ENCODE measurements around the gene ZNF710. TPM values are rescaled to one million over a fixed set of nuclear protein-coding genes. Genes with fewer than 3 reads are reported as not detected.

Gene ZNF710
- polyA plus RNA-seq, 2 donors, result 21.1 to 62.1 TPM

DNA sequence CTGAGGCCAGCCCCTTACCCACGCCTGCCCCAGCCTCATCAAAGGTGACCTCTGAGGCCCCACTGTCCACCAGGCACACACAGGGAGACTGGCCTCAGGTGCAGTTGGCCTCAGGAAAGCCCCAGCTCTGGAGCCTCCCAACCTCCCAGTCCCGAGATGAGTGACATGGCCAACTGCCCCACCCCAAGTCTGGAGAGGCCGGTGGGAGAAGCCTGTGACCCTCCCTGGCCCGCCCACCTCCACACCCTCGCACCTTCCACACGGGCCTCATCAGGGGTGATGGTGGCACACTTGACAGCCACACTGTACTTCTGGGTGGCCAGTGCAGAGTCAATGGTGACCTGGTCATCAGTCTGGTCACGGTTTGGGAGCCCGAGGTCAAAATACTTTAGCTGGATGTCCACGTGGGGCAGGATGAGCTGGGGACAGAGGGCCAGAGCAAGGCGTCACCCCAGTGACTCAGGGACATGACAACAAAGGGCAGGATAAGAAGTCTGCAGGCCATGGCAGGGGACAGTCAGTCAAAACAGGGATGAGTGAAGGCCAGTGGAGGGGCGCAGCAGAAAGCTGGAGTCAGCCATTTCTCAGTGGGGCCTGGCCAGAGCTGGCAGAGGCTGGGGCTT is 89.2 kb downstream of the ZNF710 start:
- Histone ChIP-seq H3K9me3 (ENCODE audit: control insufficient read depth in 2 of 2, insufficient read depth in 1 of 2, low read depth in 1 of 2, low read length in 1 of 2) (no peaks in the 10 kb centered on the region), H3K27ac (ENCODE audit: low read depth in 2 of 2, low read length in 1 of 2) (no peak overlapping the region), H3K27me3 (ENCODE audit: control insufficient read depth in 1 of 2, insufficient read depth in 2 of 2, low read length in 2 of 2) (no peaks in the 10 kb centered on the region), H3K36me3 (ENCODE audit: control insufficient read depth in 2 of 2, insufficient read depth in 2 of 2, low read length in 1 of 2) (peaks cover 12 to 44% of the 10 kb centered on the region in 2 donors), H3K4me1 (ENCODE audit: control insufficient read depth in 2 of 2, insufficient read depth in 2 of 2, low read length in 1 of 2) (peaks cover under 1 to 3% of the 10 kb centered on the region in 2 donors), H3K4me3 (ENCODE audit: low read depth in 1 of 2, low read length in 2 of 2) (no peak overlapping the region)
- WGBS, 2 donors, result 86 to 87% methylated on average over 11 of the region's 11 CpGs

DNA sequence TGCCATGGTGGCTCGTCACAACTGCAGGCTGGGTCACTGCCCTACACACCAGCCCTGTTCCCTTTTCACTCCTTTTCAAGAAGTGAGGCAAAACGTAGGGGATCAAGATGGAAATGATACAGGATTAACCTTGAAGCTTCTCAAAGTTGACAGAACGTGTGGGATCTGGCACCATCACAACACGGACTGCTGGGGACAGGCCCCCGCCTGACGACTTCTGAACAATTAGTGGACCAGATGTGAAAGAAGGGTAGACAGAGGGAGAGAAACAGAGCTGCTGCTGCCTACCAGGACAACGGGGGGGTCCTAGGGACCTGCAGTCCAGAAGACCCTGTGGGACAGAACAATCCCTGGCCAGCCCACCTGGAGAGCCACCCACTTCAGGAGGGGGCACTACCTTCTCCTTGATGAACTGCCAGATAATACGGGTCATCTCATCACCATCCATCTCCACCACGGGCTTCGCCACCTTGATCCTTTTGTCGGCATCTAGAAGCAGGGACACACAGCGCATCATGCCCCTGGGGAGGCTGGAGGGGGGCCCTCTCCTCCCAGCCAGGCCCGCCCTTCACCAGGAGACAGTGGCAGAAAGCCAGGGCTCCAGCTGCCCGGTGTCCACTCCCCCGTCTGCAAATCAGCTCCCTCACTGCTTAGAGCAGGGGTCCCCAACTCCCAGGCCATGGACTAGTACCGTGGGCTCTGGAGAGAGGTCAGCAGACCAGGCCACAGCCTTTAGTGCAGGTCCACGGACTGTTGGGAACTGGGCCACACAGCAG is 90.2 kb downstream of the ZNF710 start:
- peak overlapping the region in 1 of 2 donors; percentile 15 for H3K27ac ChIP-seq (ENCODE audit: low read depth in 2 of 2, low read length in 1 of 2)
- H3K27me3 ChIP-seq (ENCODE audit: control insufficient read depth in 1 of 2, insufficient read depth in 2 of 2, low read length in 2 of 2), result no peaks in the 10 kb centered on the region
- H3K4me1 ChIP-seq (ENCODE audit: control insufficient read depth in 2 of 2, insufficient read depth in 2 of 2, low read length in 1 of 2), result peaks cover 3% of the 10 kb centered on the region in 2 donors
- no peak overlapping the region for H3K4me3 ChIP-seq (ENCODE audit: low read depth in 1 of 2, low read length in 2 of 2)
- 84 to 85% methylated on average over 17 of the region's 17 CpGs for WGBS, 2 donors
- H3K9me3 ChIP-seq (ENCODE audit: control insufficient read depth in 2 of 2, insufficient read depth in 1 of 2, low read depth in 1 of 2, low read length in 1 of 2), result no peaks in the 10 kb centered on the region
- peaks cover 12 to 41% of the 10 kb centered on the region in 2 donors for H3K36me3 ChIP-seq (ENCODE audit: control insufficient read depth in 2 of 2, insufficient read depth in 2 of 2, low read length in 1 of 2)

DNA sequence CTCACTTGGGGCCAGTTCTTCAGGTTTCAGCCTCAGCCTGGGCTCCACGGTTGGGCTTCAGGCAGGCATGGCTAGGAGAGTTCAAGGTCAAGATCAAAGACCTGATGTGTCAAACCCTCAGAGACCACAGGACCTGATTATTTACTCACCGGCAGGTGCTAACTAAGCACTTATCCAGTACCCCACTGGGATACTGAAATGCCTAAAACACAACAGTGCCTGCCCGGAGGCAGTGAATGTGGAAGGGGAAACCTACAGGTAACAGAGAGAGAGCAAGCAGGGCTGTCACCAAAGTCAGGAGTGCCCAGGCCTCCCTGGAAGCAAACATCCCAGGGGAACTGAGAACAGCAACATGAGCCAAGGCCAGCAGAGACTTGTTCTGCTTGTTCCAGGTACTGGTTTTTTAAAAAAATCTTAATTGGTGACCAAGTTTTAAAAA is 94.4 kb downstream of the ZNF710 start:
- Histone ChIP-seq H3K4me3 (ENCODE audit: low read depth in 1 of 2, low read length in 2 of 2) (no peak overlapping the region), H3K9me3 (ENCODE audit: control insufficient read depth in 2 of 2, insufficient read depth in 1 of 2, low read depth in 1 of 2, low read length in 1 of 2) (no peaks in the 10 kb centered on the region), H3K36me3 (ENCODE audit: control insufficient read depth in 2 of 2, insufficient read depth in 2 of 2, low read length in 1 of 2) (peaks cover 0 to 12% of the 10 kb centered on the region in 2 donors), H3K27me3 (ENCODE audit: control insufficient read depth in 1 of 2, insufficient read depth in 2 of 2, low read length in 2 of 2) (no peaks in the 10 kb centered on the region), H3K27ac (ENCODE audit: low read depth in 2 of 2, low read length in 1 of 2) (peak overlapping the region; percentile 54 to 79), H3K4me1 (ENCODE audit: control insufficient read depth in 2 of 2, insufficient read depth in 2 of 2, low read length in 1 of 2) (peaks cover 3 to 13% of the 10 kb centered on the region in 2 donors)
- 23 to 30% methylated on average over 3 of the region's 3 CpGs for WGBS, 2 donors

DNA sequence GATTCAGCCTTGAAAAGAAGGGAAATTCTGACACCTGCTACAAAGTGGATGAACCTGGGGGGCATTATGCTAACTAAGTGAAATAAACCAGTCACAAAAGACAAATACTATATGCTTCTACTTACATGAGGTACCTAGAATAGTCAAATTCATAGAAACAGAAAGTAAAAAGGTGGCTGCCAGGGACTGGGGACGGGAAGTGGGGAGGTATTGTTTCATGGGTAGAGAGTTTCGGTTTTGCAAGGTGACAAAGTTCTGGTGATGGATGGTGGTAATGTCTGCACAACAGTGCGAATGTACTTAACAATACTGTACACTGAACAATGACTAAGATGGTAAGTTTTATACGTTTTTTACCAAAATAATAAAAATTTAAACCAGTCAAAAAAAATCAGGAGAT is 96.4 kb downstream of the ZNF710 start:
- no peaks in the 10 kb centered on the region for H3K36me3 ChIP-seq (ENCODE audit: control insufficient read depth in 2 of 2, insufficient read depth in 2 of 2, low read length in 1 of 2)
- H3K9me3 ChIP-seq (ENCODE audit: control insufficient read depth in 2 of 2, insufficient read depth in 1 of 2, low read depth in 1 of 2, low read length in 1 of 2), result no peaks in the 10 kb centered on the region
- H3K4me3 ChIP-seq (ENCODE audit: low read depth in 1 of 2, low read length in 2 of 2), result no peak overlapping the region
- no peaks in the 10 kb centered on the region for H3K27me3 ChIP-seq (ENCODE audit: control insufficient read depth in 1 of 2, insufficient read depth in 2 of 2, low read length in 2 of 2)
- H3K4me1 ChIP-seq (ENCODE audit: control insufficient read depth in 2 of 2, insufficient read depth in 2 of 2, low read length in 1 of 2), result peaks cover 3 to 17% of the 10 kb centered on the region in 2 donors
- 18 to 36% methylated on average over 4 of the region's 4 CpGs for WGBS, 2 donors
- peak overlapping the region; percentile 83 to 93 for H3K27ac ChIP-seq (ENCODE audit: low read depth in 2 of 2, low read length in 1 of 2)

DNA sequence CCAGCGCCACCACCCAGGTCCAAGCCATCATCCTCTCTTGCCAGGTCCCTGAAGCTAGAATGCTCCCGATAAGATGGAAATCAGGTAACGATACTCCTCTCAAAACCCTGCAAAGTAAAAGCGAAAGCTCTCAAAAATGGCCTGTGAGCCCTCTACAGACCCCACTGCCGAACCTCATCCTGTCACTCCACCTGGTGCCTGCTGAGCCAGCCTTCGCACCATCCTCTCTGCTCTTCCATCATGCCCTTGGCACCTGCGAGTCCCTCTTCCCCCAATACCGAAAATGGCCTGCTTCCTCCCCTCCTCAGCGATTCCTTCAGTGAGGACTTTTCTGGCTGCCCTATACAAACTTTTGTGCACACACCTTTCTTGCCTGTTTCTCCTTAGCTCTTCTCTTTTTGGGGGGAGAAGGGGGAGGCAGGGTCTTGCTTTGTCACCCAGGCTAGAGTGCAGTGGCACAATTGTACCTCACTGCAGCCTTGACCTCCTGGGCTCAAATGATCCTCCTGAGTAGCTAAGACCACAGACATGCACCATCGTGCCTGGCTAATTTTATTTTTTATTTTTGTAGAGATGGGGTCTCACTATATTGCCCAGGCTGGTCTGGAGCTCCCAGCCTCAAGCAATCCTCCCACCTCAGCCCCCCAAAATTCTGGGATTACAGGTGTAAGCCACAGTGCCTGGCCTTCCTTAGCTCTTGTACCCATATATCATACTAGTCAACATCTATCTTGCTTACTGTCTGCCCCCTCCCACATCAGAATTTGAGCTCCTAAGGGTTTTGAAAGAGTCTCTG is 98.1 kb downstream of the ZNF710 start:
- H3K27me3 ChIP-seq (ENCODE audit: control insufficient read depth in 1 of 2, insufficient read depth in 2 of 2, low read length in 2 of 2), result no peaks in the 10 kb centered on the region
- H3K4me1 ChIP-seq (ENCODE audit: control insufficient read depth in 2 of 2, insufficient read depth in 2 of 2, low read length in 1 of 2), result peaks cover 6 to 21% of the 10 kb centered on the region in 2 donors
- 76 to 81% methylated on average over 10 of the region's 10 CpGs for WGBS, 2 donors
- H3K9me3 ChIP-seq (ENCODE audit: control insufficient read depth in 2 of 2, insufficient read depth in 1 of 2, low read depth in 1 of 2, low read length in 1 of 2), result no peaks in the 10 kb centered on the region
- peak overlapping the region; percentile 83 to 84 for H3K27ac ChIP-seq (ENCODE audit: low read depth in 2 of 2, low read length in 1 of 2)
- no peaks in the 10 kb centered on the region for H3K36me3 ChIP-seq (ENCODE audit: control insufficient read depth in 2 of 2, insufficient read depth in 2 of 2, low read length in 1 of 2)
- H3K4me3 ChIP-seq (ENCODE audit: low read depth in 1 of 2, low read length in 2 of 2), result no peak overlapping the region

DNA sequence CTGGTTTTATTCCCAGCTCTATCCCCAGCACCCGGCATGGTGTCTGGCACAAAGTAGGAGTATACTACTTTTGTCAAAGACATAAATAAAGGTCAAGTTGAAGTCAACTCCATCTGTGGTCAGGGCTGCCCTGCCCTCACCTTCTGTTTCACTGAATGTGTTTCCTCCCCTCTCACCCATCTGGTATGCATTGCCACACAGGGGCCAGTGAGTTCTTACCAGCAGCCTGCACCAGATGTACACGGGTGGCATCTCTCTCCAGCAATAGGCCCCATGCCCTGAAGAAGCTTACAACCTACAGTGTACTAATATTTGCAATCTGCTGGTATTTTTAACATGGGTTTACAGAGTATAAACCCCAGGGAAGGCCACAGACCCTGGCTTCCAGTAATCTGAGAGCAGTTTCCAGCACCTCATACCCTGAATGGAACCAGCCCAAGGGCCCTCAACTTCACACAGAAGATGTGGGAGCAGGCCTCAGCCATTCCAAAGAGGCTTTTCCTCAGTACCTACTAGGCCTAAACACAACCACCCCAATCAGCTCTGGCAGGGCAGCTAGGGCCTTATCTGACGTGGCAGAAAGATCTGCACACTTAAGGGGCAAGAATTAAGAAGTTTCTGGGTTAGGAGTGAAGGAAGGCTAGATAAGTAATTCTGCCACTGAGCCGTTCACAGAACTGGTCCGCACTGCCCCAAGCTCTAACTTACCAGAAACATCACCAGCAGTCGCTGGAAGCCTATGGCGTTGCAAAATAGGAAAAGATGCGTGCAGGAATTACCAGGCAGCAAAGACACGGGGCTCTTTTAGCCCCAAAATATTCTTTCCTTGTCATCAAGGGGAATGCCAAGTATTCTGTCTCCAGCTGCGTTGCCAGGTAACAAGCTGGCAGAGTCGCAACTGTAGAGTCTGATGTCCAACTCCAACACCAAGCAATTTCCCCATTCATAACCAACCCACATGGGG is 99.0 kb downstream of the ZNF710 start:
- Histone ChIP-seq H3K36me3 (ENCODE audit: control insufficient read depth in 2 of 2, insufficient read depth in 2 of 2, low read length in 1 of 2) (no peaks in the 10 kb centered on the region), H3K4me3 (ENCODE audit: low read depth in 1 of 2, low read length in 2 of 2) (peak overlapping the region in 1 of 2 donors; percentile 79), H3K27me3 (ENCODE audit: control insufficient read depth in 1 of 2, insufficient read depth in 2 of 2, low read length in 2 of 2) (no peaks in the 10 kb centered on the region), H3K9me3 (ENCODE audit: control insufficient read depth in 2 of 2, insufficient read depth in 1 of 2, low read depth in 1 of 2, low read length in 1 of 2) (no peaks in the 10 kb centered on the region), H3K4me1 (ENCODE audit: control insufficient read depth in 2 of 2, insufficient read depth in 2 of 2, low read length in 1 of 2) (peaks cover 6 to 24% of the 10 kb centered on the region in 2 donors), H3K27ac (ENCODE audit: low read depth in 2 of 2, low read length in 1 of 2) (peak overlapping the region; percentile 84 to 91)
- WGBS, 2 donors, result 32 to 41% methylated on average over 11 of the region's 11 CpGs

DNA sequence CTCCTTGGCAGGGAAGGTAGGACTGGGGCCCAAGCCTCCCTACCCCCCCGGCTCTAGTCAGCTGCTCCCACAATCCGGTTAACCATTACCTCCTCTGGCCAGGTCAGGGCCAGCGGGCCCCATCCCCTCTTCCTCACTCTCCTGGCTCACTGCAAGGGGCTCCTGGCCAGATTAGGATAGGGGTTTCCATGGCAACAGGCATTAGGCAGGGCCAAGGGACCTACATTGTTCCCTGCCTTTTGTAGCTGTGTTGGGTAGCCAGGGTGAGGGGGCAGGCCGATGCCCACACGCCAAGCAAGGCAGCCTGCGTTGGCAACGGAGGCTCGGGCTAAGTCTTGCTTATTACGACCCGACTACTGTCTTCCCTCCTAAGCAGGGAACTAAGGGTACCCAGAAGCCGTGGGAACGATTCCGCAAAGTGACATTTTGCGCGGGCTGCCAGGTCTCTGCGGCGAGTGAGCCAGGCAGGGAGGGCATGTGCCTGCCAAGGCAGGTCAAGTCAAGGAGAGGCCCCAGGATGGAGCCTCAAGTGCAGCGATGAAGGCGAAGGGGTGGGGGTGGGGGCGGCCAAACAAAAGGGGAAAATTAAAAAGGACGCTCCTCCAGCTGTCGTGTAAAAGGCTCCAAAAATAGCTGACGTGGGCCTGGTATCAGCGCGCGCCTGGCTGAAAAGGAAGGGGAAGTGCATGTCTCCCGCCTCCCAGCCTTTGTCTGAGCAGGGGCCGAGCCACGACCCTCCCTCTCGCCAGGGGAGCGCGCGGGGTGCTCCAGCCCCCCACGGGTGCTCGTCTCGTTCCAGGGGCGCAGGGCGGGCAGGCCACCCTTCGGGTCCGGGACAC is 100.2 kb downstream of the ZNF710 start:
- H3K4me3 ChIP-seq (ENCODE audit: low read depth in 1 of 2, low read length in 2 of 2), result peak overlapping the region; percentile 79 to 97
- H3K4me1 ChIP-seq (ENCODE audit: control insufficient read depth in 2 of 2, insufficient read depth in 2 of 2, low read length in 1 of 2), result peaks cover 6 to 24% of the 10 kb centered on the region in 2 donors
- WGBS, 2 donors, result 3 to 6% methylated on average over 39 to 40 of the region's 40 CpGs
- H3K27me3 ChIP-seq (ENCODE audit: control insufficient read depth in 1 of 2, insufficient read depth in 2 of 2, low read length in 2 of 2), result no peaks in the 10 kb centered on the region
- no peaks in the 10 kb centered on the region for H3K9me3 ChIP-seq (ENCODE audit: control insufficient read depth in 2 of 2, insufficient read depth in 1 of 2, low read depth in 1 of 2, low read length in 1 of 2)
- peak overlapping the region; percentile 91 to 96 for H3K27ac ChIP-seq (ENCODE audit: low read depth in 2 of 2, low read length in 1 of 2)
- no peaks in the 10 kb centered on the region for H3K36me3 ChIP-seq (ENCODE audit: control insufficient read depth in 2 of 2, insufficient read depth in 2 of 2, low read length in 1 of 2)

Data from esophagus (tissue), 2 donors.